Subcutaneous adipose tissue (tissue), 4 donors: ENCODE measurements around the gene PROK1. TPM values are rescaled to one million over a fixed set of nuclear protein-coding genes. Genes with fewer than 3 reads are reported as not detected.

Experiments used
- CTCF ChIP-seq: fragments of 450-650 bp; IDR thresholded peaks from one replicate; pipeline ENCODE4 v1.5.1; 2016; ENCODE audit warnings: low read depth, mild to moderate bottlenecking, control low read depth, antibody characterized with exemption, moderate library complexity
- total RNA-seq, 4 donors: library from RNA; depleted of rRNA; stranded (reverse); fragments of >200 nt; gene quantifications; one replicate each; pipeline ENCODE4 v1.1.0, GENCODE V29; 2016

The PROK1 gene
- total RNA-seq, 4 donors from 2014 or later = 3.6 to 25.8 TPM; not detected in 2

GRCh38 chr1:110436635-110437034, 14.3 kb upstream of the PROK1 start:
- no peak for TF ChIP-seq CTCF

- TF ChIP-seq CTCF = no peak
Measured at GRCh38 chr1:110438893-110439292, 12.1 kb upstream of the PROK1 start.

- TF ChIP-seq CTCF = no peak
Measured at GRCh38 chr1:110440877-110441276, 10.1 kb upstream of the PROK1 start.

- no peak for TF ChIP-seq CTCF
Measured at GRCh38 chr1:110441888-110442287, 9.1 kb upstream of the PROK1 start.

GRCh38 chr1:110443451-110443850, 7.5 kb upstream of the PROK1 start:
- no peak for TF ChIP-seq CTCF

GRCh38 chr1:110444561-110444960, 6.4 kb upstream of the PROK1 start:
- no peak for TF ChIP-seq CTCF

GRCh38 chr1:110449661-110450651, 993 bp upstream of the PROK1 start:
- TF ChIP-seq CTCF = no peak
